ENCODE measurements around the gene PKN2. TPM values are rescaled to one million over a fixed set of nuclear protein-coding genes. Genes with fewer than 3 reads are reported as not detected.

PKN2 gene
- total RNA-seq, 1 donor from 2014 or later: 29.8 TPM

- peak overlapping the region; percentile 57 for H3K4me3 Mint-ChIP-seq (ENCODE audit: unreplicated experiment)
- no peak for TF ChIP-seq CTCF (IDR thresholded peaks at IDR 0.05)
- H3K4me1 Mint-ChIP-seq (ENCODE audit: low read depth): peaks cover 44% of the 10 kb centered on the region
- H3K9me3 Mint-ChIP-seq (ENCODE audit: low read depth): peaks cover 12% of the 10 kb centered on the region
- peak overlapping the region; percentile 94 for H3K27ac Mint-ChIP-seq (ENCODE audit: unreplicated experiment)
- peaks cover 5% of the 10 kb centered on the region for H3K36me3 Mint-ChIP-seq (ENCODE audit: low read depth)
- no peak for DNase-seq (ENCODE audit: low spot score)
- no peaks in the 10 kb centered on the region for H3K27me3 Mint-ChIP-seq (ENCODE audit: low read depth)
These were observed 47.6 kb downstream of the PKN2 start for GRCh38 chr1:88731475-88732269.

GRCh38 chr1:88735382-88735781 is 51.3 kb downstream of the PKN2 start:
- TF ChIP-seq CTCF (IDR thresholded peaks at IDR 0.05): no peak
- Mint-ChIP-seq H3K4me3 (ENCODE audit: unreplicated experiment) (no peak overlapping the region), H3K9me3 (ENCODE audit: low read depth) (peaks cover 12% of the 10 kb centered on the region), H3K4me1 (ENCODE audit: low read depth) (peaks cover 20% of the 10 kb centered on the region), H3K36me3 (ENCODE audit: low read depth) (peaks cover 5% of the 10 kb centered on the region), H3K27me3 (ENCODE audit: low read depth) (no peaks in the 10 kb centered on the region), H3K27ac (ENCODE audit: unreplicated experiment) (no peak overlapping the region)
- DNase-seq (ENCODE audit: low spot score): no peak

- no peaks in the 10 kb centered on the region for H3K27me3 Mint-ChIP-seq (ENCODE audit: low read depth)
- H3K36me3 Mint-ChIP-seq (ENCODE audit: low read depth): peaks cover 5% of the 10 kb centered on the region
- H3K4me1 Mint-ChIP-seq (ENCODE audit: low read depth): peaks cover 16% of the 10 kb centered on the region
- peaks cover 12% of the 10 kb centered on the region for H3K9me3 Mint-ChIP-seq (ENCODE audit: low read depth)
- TF ChIP-seq CTCF (IDR thresholded peaks at IDR 0.05): no peak
- DNase-seq (ENCODE audit: low spot score): no peak
- H3K4me3 Mint-ChIP-seq (ENCODE audit: unreplicated experiment): no peak overlapping the region
- H3K27ac Mint-ChIP-seq (ENCODE audit: unreplicated experiment): no peak overlapping the region
These were observed 51.8 kb downstream of the PKN2 start for GRCh38 chr1:88735909-88736308.

- no peak overlapping the region for H3K4me3 Mint-ChIP-seq (ENCODE audit: unreplicated experiment)
These were observed 52.7 kb downstream of the PKN2 start for GRCh38 chr1:88736633-88737248.

More at GRCh38 chr1:88736633-88737248, 52.7 kb downstream of the PKN2 start:
- Mint-ChIP-seq H3K4me1 (ENCODE audit: low read depth) (peaks cover 13% of the 10 kb centered on the region), H3K27ac (ENCODE audit: unreplicated experiment) (no peak overlapping the region), H3K36me3 (ENCODE audit: low read depth) (peaks cover 5% of the 10 kb centered on the region), H3K27me3 (ENCODE audit: low read depth) (no peaks in the 10 kb centered on the region), H3K9me3 (ENCODE audit: low read depth) (peaks cover 12% of the 10 kb centered on the region)
- TF ChIP-seq CTCF (IDR thresholded peaks at IDR 0.05): peak; percentile 77
- no peak for DNase-seq (ENCODE audit: low spot score)
